ENCODE measurements around the gene TDO2. TPM values are rescaled to one million over a fixed set of nuclear protein-coding genes. Genes with fewer than 3 reads are reported as not detected.
"Not testable (repeated sequence)": the region's sequence is repeated elsewhere in the genome, so short reads cannot be mapped to it uniquely, and the experiment has no call there.

Gene TDO2
- total and polyA plus RNA-seq, 2 of the 13 experiments (the other 11 are each of a cell fraction or from before 2014, with no cell fraction given), result not detected

GRCh38 chr4:155931634-155932033 lies 28.1 kb downstream of the TDO2 start:
- FAIRE-seq, result no peak
- Histone ChIP-seq H2AFZ (ENCODE audit: low read length) (no peak overlapping the region), H3K4me1 (ENCODE audit: insufficient read depth, low read length) (no peaks in the 10 kb centered on the region), H4K20me1 (ENCODE audit: insufficient read depth, low read length) (no peaks in the 10 kb centered on the region), H3K27ac (ENCODE audit: extremely low read length, insufficient read depth, low read length) (no peak overlapping the region), H3K36me3 (replicated peaks in 1 of 2; ENCODE audit: control insufficient read depth in 1 of 2, insufficient read depth in 2 of 2, low read length in 2 of 2) (no peaks in the 10 kb centered on the region), H3K27me3 (ENCODE audit: control insufficient read depth in 1 of 2, insufficient read depth in 2 of 2, low read length in 2 of 2) (no peaks in the 10 kb centered on the region), H3K4me2 (ENCODE audit: low read depth, low read length) (no peak overlapping the region), H3K4me3 (replicated peaks in 1 of 3; ENCODE audit: insufficient read depth in 1 of 3, low read depth in 2 of 3, low read length in 3 of 3) (no peak overlapping the region), H3K79me2 (ENCODE audit: insufficient read depth, low read length) (no peaks in the 10 kb centered on the region), H3K9me3 (ENCODE audit: low read length) (no peaks in the 10 kb centered on the region), H3K9ac (ENCODE audit: insufficient read depth, low read depth, low read length) (no peak overlapping the region)
- ATAC-seq, result no peak
- no TSS peak for BruUV-seq (replicated peaks)
- no peak for DNase-seq (ENCODE audit: low spot score)
- intact Hi-C loops (cut with micrococcal nuclease; ENCODE audit: unreplicated experiment), result no loop called here
- TF ChIP-seq ZNF782 (CRISPR knock-in tag; IDR thresholded peaks at IDR 0.05; ENCODE audit: borderline replicate concordance) (no peak), PLSCR1 (CRISPR knock-in tag; IDR thresholded peaks at IDR 0.05; ENCODE audit: borderline replicate concordance) (no peak), SAP130 (CRISPR knock-in tag; IDR thresholded peaks at IDR 0.05; ENCODE audit: low read depth) (no peak), SKI (IDR thresholded peaks at IDR 0.05; ENCODE audit: partially characterized antibody) (no peak), ZNF567 (CRISPR knock-in tag; IDR thresholded peaks at IDR 0.05; ENCODE audit: borderline replicate concordance) (no peak), ZNF282 (IDR thresholded peaks at IDR 0.05; ENCODE audit: partially characterized antibody) (no peak), ZNF546 (CRISPR knock-in tag; conservative IDR thresholded peaks at IDR 0.05) (no peak), STAT5B (CRISPR knock-in tag; IDR thresholded peaks at IDR 0.05) (no peak)
- ChIA-PET POLR2A (no interaction called here), CTCF (ENCODE audit: low intra/inter-chr PET ratio, low total read pairs) (no interaction called here)
- in situ Hi-C loops (cut with HindIII; ENCODE audit: extremely low pct_ligation_motif_present, low pct_unique_long_range_greater_than_20kb), result no loop called here
- WGBS (ENCODE audit: low lambda C conversion rate), result 28% methylated on average over 4 of the region's 4 CpGs

DNA sequence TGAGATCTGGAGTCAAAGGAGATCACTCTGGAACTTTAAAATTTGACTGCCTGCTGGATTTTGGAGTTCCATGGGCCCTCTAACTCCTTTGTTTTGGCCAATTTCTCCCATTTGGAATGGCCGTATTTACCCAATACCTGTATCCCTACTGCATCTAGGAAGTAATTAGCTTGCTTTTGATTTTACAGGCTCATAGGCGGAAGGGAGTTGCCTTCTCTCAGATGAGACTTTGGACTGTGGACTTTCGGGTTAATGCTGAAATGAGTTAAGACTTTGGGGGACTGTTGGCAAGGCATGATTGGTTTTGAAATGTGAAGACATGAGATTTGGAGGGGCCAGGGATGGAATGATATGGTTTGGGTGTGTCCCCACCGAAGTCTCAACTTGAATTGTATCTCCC lies 31.1 kb downstream of the TDO2 start:
- POLR2A ChIA-PET; ATAC-seq; H3K9me3 ChIP-seq (ENCODE audit: low read length); in situ Hi-C loops (cut with HindIII; ENCODE audit: extremely low pct_ligation_motif_present, low pct_unique_long_range_greater_than_20kb); H3K36me3 ChIP-seq (replicated peaks in 1 of 2; ENCODE audit: control insufficient read depth in 1 of 2, insufficient read depth in 2 of 2, low read length in 2 of 2); H3K4me3 ChIP-seq (replicated peaks in 1 of 3; ENCODE audit: insufficient read depth in 1 of 3, low read depth in 2 of 3, low read length in 3 of 3); H3K27ac ChIP-seq (ENCODE audit: extremely low read length, insufficient read depth, low read length); H3K27me3 ChIP-seq (ENCODE audit: control insufficient read depth in 1 of 2, insufficient read depth in 2 of 2, low read length in 2 of 2); H2AFZ ChIP-seq (ENCODE audit: low read length); FAIRE-seq; H3K9ac ChIP-seq (ENCODE audit: insufficient read depth, low read depth, low read length); DNase-seq (ENCODE audit: low spot score); H3K4me1 ChIP-seq (ENCODE audit: insufficient read depth, low read length); H4K20me1 ChIP-seq (ENCODE audit: insufficient read depth, low read length); intact Hi-C loops (cut with micrococcal nuclease; ENCODE audit: unreplicated experiment); H3K79me2 ChIP-seq (ENCODE audit: insufficient read depth, low read length); CTCF ChIA-PET (ENCODE audit: low intra/inter-chr PET ratio, low total read pairs); BruUV-seq (replicated peaks); H3K4me2 ChIP-seq (ENCODE audit: low read depth, low read length): not testable (repeated sequence)
- WGBS (ENCODE audit: low lambda C conversion rate), result 19% methylated on average over 4 of the region's 4 CpGs

All from HepG2 (cell line).